Thyroid gland (tissue), 4 donors: ENCODE results near the gene OXSR1. TPM values are rescaled to one million over a fixed set of nuclear protein-coding genes. Genes with fewer than 3 reads are reported as not detected.
"Not testable (repeated sequence)": the region's sequence is repeated elsewhere in the genome, so short reads cannot be mapped to it uniquely, and the experiment has no call there.

ENCODE experiments used
- DNase-seq, 2 donors: peaks; one replicate each; pipeline ENCODE4 v3.0.0-alpha.2; 2019
- H3K27ac ChIP-seq, 3 donors: fragments of 200-600 bp; sonication (generic); 1 replicate in 2 of 3; 2 replicates in 1 of 3; pipeline ENCODE4 v1.5.1; 2016 to 2019; ENCODE audit warnings: mild to moderate bottlenecking in 1 of 3, moderate library complexity in 1 of 3
- H3K27me3 ChIP-seq: fragments of 200-600 bp; sonication (generic); one replicate; pipeline ENCODE4 v1.5.1; 2019
- H3K36me3 ChIP-seq, 2 donors: fragments of 200-600 bp; sonication (generic); one replicate each; pipeline ENCODE4 v1.5.1; 2016 to 2019
- H3K4me1 ChIP-seq, 2 donors: fragments of 200-600 bp; sonication (generic); one replicate each; pipeline ENCODE4 v1.5.1; 2017 to 2019
- H3K4me3 ChIP-seq, 3 donors: fragments of 200-600 bp; sonication (generic); replicated peaks in 1 of 3; 1 replicate in 2 of 3; 2 replicates in 1 of 3; pipeline ENCODE4 v1.5.1; 2016; ENCODE audit warnings: mild to moderate bottlenecking in 1 of 3
- H3K9me3 ChIP-seq: fragments of 200-600 bp; sonication (generic); one replicate; pipeline ENCODE4 v1.5.1; 2017
- CTCF ChIP-seq, 6 experiments: fragments of 200-600 bp in 3 of 6; fragments of 450-650 bp in 3 of 6; sonication (generic) in 3 of 6; IDR thresholded peaks; one replicate each; pipeline ENCODE4 v1.5.1; 2016 to 2019; ENCODE audit warnings: antibody characterized with exemption in 6 of 6, mild to moderate bottlenecking in 2 of 6, inconsistent platforms in 1 of 6, moderate library complexity in 1 of 6
- POLR2A ChIP-seq, 2 donors: fragments of 450-650 bp; IDR thresholded peaks; one replicate each; pipeline ENCODE4 v1.6.1; 2017; ENCODE audit warnings: antibody characterized with exemption in 2 of 2, mild to moderate bottlenecking in 2 of 2, moderate library complexity in 1 of 2
- WGBS, 2 donors: methylation state at CpG; one replicate each; pipeline ENCODE4 v1.1.5; 2017; 5-methylcytosine and 5-hydroxymethylcytosine counted together
- intact Hi-C: fragments of 100-400 bp; cut with DNase I; formaldehyde crosslinking; loops from one replicate; pipeline ENCODE4 v1.15.1; 2023
- total RNA-seq, 4 donors: library from RNA; depleted of rRNA; stranded (reverse); fragments of >200 nt; gene quantifications; one replicate each; pipeline ENCODE4 v1.2.3, GENCODE V29; 2016

Gene OXSR1
- total RNA-seq, 4 donors from 2014 or later, result 32.0 to 40.5 (median 37.9) TPM

GRCh38 chr3:38283810-38284755 is 118.7 kb downstream of the OXSR1 start:
- intact Hi-C loops, result no loop called here
- Histone ChIP-seq H3K9me3 (no peaks in the 10 kb centered on the region), H3K27me3 (no peaks in the 10 kb centered on the region), H3K27ac (no peak overlapping the region), H3K36me3 (no peaks in the 10 kb centered on the region), H3K4me1 (no peaks in the 10 kb centered on the region), H3K4me3 (no peak overlapping the region)
- no peak for DNase-seq
- TF ChIP-seq CTCF (IDR thresholded peaks at IDR 0.05) (no peak), POLR2A (IDR thresholded peaks at IDR 0.05) (no peak)
- WGBS, 2 donors, result 77 to 88% methylated on average over 10 to 16 of the region's 16 CpGs

GRCh38 chr3:38284756-38285150 is 119.4 kb downstream of the OXSR1 start:
- no peaks in the 10 kb centered on the region for H3K9me3 ChIP-seq
- WGBS, 2 donors, result 93% methylated on average over 6 of the region's 6 CpGs
- TF ChIP-seq CTCF (IDR thresholded peaks at IDR 0.05) (no peak), POLR2A (IDR thresholded peaks at IDR 0.05) (no peak)
- no peak overlapping the region for H3K4me3 ChIP-seq
- H3K27me3 ChIP-seq, result no peaks in the 10 kb centered on the region
- intact Hi-C loops, result no loop called here
- no peaks in the 10 kb centered on the region for H3K36me3 ChIP-seq
- H3K4me1 ChIP-seq, result no peaks in the 10 kb centered on the region
- DNase-seq, result no peak
- no peak overlapping the region for H3K27ac ChIP-seq

GRCh38 chr3:38289286-38290217 is 124.2 kb downstream of the OXSR1 start:
- H3K4me1 ChIP-seq, H3K4me3 ChIP-seq, intact Hi-C loops, H3K27me3 ChIP-seq, DNase-seq, H3K9me3 ChIP-seq, H3K27ac ChIP-seq, H3K36me3 ChIP-seq: not testable (repeated sequence)
- WGBS, 2 donors, result 90 to 94% methylated on average over 16 of the region's 16 CpGs

GRCh38 chr3:38297053-38297452 is 131.7 kb downstream of the OXSR1 start:
- H3K4me3 ChIP-seq, H3K4me1 ChIP-seq, H3K27ac ChIP-seq, H3K27me3 ChIP-seq, intact Hi-C loops, DNase-seq, H3K36me3 ChIP-seq, H3K9me3 ChIP-seq: not testable (repeated sequence)
- 80 to 88% methylated on average over 4 of the region's 4 CpGs for WGBS, 2 donors

- DNase-seq, result no peak
- no peak for TF ChIP-seq CTCF (IDR thresholded peaks at IDR 0.05)
- TF ChIP-seq POLR2A (IDR thresholded peaks at IDR 0.05), result no peak
- H3K27ac ChIP-seq, result no peak overlapping the region
- H3K27me3 ChIP-seq, result no peaks in the 10 kb centered on the region
- H3K4me1 ChIP-seq, result no peaks in the 10 kb centered on the region
- intact Hi-C loops, result no loop called here
- H3K36me3 ChIP-seq, result no peaks in the 10 kb centered on the region
- no peak overlapping the region for H3K4me3 ChIP-seq
- H3K9me3 ChIP-seq, result no peaks in the 10 kb centered on the region
Observed at GRCh38 chr3:38297537-38297936, 132.2 kb downstream of the OXSR1 start.
